Ishikawa (cell line): ENCODE data around the gene HELZ.

Experiments
- CEBPB ChIP-seq: IDR thresholded peaks from 2 replicates; pipeline ENCODE4 v1.6.1; 2012
- CREB1 ChIP-seq: IDR thresholded peaks from 2 replicates; pipeline ENCODE4 v1.6.1; 2012; ENCODE audit warnings: low read depth
- EGR1 ChIP-seq: IDR thresholded peaks from 2 replicates; pipeline ENCODE4 v1.6.1; 2012
- EP300 ChIP-seq: IDR thresholded peaks from 2 replicates; pipeline ENCODE4 v1.6.1; 2012; ENCODE audit warnings: borderline replicate concordance
- FOXM1 ChIP-seq: IDR thresholded peaks from 2 replicates; pipeline ENCODE4 v1.6.1; 2012; ENCODE audit warnings: low read depth, borderline replicate concordance
- MAX ChIP-seq: IDR thresholded peaks from 2 replicates; pipeline ENCODE4 v1.6.1; 2012
- NFIC ChIP-seq: IDR thresholded peaks from 2 replicates; pipeline ENCODE4 v1.6.1; 2012
- RAD21 ChIP-seq: IDR thresholded peaks from 2 replicates; pipeline ENCODE4 v1.6.1; 2012; ENCODE audit warnings: low read depth
- REST ChIP-seq: IDR thresholded peaks from 2 replicates; pipeline ENCODE4 v1.6.1; 2012; ENCODE audit warnings: low read depth, mild to moderate bottlenecking
- TAF1 ChIP-seq: IDR thresholded peaks from 2 replicates; pipeline ENCODE4 v1.6.1; 2012; ENCODE audit warnings: low read depth, mild to moderate bottlenecking
- TCF12 ChIP-seq: IDR thresholded peaks from 2 replicates; pipeline ENCODE4 v1.6.1; 2012; ENCODE audit warnings: low read depth
- TEAD4 ChIP-seq: IDR thresholded peaks from 2 replicates; pipeline ENCODE4 v1.6.1; 2012
- USF1 ChIP-seq: IDR thresholded peaks from 2 replicates; pipeline ENCODE4 v1.6.1; 2012
- YY1 ChIP-seq: IDR thresholded peaks from 2 replicates; pipeline ENCODE4 v1.6.1; 2012; ENCODE audit warnings: low read depth
- ZBTB7A ChIP-seq: IDR thresholded peaks from 2 replicates; pipeline ENCODE4 v1.6.1; 2012; ENCODE audit warnings: low read depth

Gene HELZ

GRCh38 chr17:67270416-67270815 lies 25.4 kb upstream of the HELZ start:
- no peak for TF ChIP-seq CREB1
- no peak for TF ChIP-seq USF1
- TF ChIP-seq TAF1, result no peak
- no peak for TF ChIP-seq TEAD4
- no peak for TF ChIP-seq CEBPB
- TF ChIP-seq EGR1, result no peak
- no peak for TF ChIP-seq NFIC
- TF ChIP-seq FOXM1, result no peak

DNA sequence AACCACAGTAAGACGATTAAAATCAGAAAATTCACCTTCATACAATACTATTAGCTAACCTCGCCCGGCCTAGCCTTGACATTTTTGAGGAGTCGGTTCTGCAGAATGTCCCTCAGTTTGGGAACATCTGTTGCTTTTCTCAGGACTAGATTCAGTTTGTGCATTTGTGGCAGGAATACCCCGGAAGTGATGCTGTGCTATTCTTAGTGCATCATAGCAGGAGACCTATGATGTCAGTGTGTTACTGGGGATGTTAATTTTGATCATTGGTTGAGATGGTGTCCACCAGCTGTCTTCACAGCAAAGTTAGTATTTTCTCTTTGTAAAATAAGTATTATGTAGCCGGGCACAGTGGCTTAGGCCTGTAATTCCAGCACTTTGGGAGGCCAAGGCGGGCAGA lies 21.5 kb upstream of the HELZ start:
- no peak for TF ChIP-seq FOXM1
- no peak for TF ChIP-seq EP300
- no peak for TF ChIP-seq YY1
- TF ChIP-seq ZBTB7A, result no peak
- no peak for TF ChIP-seq CREB1
- no peak for TF ChIP-seq TEAD4
- no peak for TF ChIP-seq CEBPB
- TF ChIP-seq RAD21, result no peak
- TF ChIP-seq NFIC, result no peak

- TF ChIP-seq MAX (no peak), USF1 (no peak), TEAD4 (no peak), FOXM1 (no peak), EP300 (no peak), ZBTB7A (no peak), EGR1 (no peak), CEBPB (no peak), YY1 (no peak), TAF1 (no peak)
Measured at GRCh38 chr17:67265436-67266019, 20.5 kb upstream of the HELZ start.

GRCh38 chr17:67262435-67263117 lies 17.6 kb upstream of the HELZ start:
- TF ChIP-seq YY1 (no peak), EP300 (no peak), TEAD4 (no peak), TCF12 (no peak), CEBPB (no peak)

GRCh38 chr17:67260170-67260987 lies 15.4 kb upstream of the HELZ start:
- TF ChIP-seq REST (no peak), CEBPB (peak; percentile 72), ZBTB7A (no peak)

GRCh38 chr17:67258821-67259468 lies 13.9 kb upstream of the HELZ start:
- no peak for TF ChIP-seq CREB1
- TF ChIP-seq FOXM1, result no peak
- no peak for TF ChIP-seq EP300
- no peak for TF ChIP-seq RAD21
- TF ChIP-seq ZBTB7A, result no peak
- TF ChIP-seq CEBPB, result no peak
- TF ChIP-seq REST, result no peak
- TF ChIP-seq USF1, result no peak
- TF ChIP-seq NFIC, result no peak
- TF ChIP-seq TEAD4, result no peak
- no peak for TF ChIP-seq TAF1
- no peak for TF ChIP-seq MAX
- TF ChIP-seq YY1, result no peak
